CD4-positive, alpha-beta T cell treated with Interleukin-15 for 4 hours (primary cell): Measurements from ENCODE around the gene DACH1.

Experiments used
- DNase-seq: peaks from one replicate; pipeline ENCODE4 v3.0.0-alpha.2; 2020; ENCODE audit warnings: low spot score

DACH1 gene

DNA sequence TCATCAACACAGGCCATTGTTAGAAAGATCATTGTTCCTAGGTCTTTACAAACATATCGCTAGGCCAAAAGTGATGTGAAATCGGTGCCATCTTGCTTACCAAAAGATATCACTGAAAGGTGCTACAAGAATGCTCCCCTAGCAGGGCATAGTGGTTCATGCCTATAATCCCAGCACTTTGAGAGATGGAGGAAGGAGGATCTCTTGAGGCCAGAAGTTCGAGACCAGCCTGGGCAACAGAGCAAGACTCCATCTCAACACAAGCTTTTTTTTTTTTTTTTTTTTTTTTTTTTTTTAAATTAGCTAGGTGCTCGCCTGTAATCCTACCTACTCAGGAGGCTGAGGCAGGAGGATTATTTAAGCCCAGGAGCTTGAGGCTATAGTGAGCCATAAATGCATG is 92.1 kb downstream of the DACH1 start:
- no peak for DNase-seq

DNA sequence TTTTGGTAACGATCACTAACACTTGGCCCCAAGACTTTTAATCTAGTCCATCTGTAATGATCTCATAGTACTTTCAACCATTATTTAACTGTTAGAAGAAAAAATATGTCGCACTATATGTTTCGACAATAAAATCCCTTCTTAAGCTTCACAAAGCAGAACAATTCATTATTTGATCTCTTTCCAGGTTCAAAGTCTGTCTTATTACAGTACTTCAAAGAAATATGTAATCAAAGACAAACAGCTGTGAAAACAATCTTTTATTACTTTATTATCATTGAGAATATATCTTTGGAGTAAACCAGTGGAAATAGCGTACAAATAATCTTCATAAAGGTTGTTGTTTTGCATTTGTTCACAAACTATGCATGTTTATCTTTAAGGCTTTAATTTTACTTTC is 93.5 kb downstream of the DACH1 start:
- DNase-seq = no peak

DNA sequence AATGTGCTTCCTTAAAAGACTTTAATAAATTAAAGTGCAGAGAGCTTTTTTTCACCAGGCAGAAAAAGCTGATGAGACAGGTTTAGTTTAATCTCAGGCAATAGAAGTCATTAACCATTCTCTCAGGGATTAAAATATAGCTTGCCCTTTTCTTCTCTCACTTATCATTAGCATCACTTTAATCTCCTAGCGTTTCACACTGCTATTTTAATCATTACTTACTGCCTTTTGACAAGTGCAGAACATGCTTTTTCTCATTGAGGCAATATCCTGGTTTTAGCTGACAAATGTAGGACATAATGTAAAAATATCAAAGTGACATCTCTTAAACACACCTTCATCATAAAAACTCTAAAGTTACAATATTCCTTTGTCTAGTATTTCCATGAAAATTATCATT is 94.6 kb downstream of the DACH1 start:
- no peak for DNase-seq

DNA sequence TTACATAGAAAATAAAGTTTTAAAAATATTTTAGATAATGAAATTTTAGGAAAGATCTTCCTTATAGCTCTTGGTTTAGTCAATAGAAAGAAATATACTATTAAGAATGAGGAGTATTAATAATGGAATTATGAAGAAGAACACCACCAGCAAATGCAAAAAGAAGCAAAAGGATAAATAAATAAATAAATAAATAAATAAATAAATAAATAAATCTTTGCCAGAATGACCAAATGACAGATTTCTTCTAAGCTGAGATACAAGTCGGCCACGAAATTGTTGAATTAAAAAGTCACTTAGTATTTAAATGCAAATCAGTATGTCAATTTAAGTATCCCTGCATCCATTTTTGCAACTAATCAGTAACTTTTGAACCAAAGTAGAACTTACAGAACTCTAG is 95.9 kb downstream of the DACH1 start:
- DNase-seq = no peak

DNA sequence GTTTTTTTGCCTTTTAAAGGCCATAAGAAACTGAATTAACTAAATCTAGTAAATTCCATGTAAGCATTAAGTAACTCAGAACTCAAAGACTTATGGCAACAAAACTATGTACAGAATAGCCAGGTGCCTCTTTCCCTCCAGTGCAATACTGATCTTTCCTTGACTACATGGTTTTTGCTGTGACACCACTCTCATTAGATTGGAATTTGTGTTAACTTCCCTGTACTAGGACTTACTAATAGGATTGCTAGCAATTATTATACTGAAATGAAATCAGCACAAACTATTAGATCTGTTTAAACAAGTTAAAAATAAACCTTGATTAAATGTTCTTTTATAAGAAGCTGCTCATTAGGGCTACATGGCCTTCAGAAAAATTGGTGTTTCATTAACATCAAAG is 96.3 kb downstream of the DACH1 start:
- no peak for DNase-seq

DNA sequence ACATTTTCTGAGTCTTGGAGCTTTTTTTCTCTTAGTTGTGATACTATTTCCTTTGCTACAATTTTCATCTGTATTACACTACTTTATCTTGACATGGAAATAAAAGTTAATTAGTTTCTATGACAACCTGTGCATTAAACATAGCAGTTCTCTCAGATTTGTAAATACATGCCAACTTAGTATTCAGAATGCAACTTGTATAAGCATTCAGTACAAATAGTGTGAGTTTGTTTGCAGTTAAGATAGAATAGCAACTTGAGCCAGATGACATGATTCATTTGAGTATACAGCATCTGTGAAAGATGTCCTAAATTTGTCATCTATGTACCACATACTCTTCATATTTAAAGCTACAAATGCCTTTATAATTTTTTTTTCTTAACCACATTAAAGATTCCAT is 98.1 kb downstream of the DACH1 start:
- no peak for DNase-seq

DNA sequence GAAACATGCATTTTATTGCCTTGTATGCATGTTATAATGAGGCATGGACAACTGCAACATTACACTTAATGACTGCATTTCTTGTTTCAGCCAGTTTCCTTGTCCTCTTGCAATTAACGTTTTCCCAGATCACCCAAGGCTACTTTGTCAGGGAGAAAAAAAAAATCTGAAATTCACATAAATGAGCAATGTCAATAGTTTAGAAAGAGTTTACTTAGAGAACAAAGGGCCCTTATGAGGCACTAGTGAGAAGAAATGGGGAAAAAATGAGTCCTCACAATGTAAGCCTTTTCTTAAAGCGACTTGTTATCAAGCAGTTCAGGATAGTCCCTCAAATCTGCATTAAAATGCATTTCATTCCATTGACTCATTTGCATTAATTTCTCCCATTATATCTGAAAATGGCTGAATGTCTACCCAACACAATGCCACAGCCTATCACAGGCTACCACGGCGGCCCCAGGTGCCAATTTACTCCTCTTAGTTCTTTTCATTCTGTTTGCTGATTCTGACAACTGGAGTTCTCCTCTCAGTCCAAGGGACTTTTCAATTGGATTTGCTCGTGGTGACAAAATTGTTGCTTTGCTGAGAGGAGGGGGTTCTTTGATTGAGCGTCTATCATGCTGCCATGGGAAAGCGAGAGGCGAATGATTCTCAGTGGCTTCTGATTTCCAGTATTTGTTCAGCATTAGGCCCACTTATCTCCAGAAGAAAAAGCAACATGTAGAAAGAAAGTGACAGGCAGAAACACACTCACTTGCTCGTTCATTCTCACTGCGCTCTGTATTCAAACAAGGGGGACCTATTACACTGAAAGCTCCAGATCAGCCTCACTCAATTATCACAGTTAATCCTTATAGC is 107.1 kb downstream of the DACH1 start:
- DNase-seq = no peak

DNA sequence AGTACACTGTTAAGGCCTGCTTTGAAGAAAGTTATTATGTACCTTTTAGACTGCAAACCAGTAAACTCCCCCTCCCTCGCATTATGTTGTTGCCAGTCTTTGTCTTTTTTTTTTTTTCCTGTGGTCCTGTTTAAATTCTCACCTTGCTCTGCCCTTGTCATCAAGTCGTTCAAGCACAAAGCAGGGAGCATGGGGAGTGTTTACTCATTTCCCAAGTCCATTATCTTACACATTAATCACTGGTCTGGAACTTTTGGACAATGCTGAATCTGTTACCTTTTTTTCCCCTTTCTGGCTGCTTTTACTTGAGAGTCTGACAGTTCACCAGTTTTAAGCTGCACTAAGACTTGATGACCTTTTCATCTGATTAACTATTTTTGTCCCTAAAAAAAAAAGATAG is 108.2 kb downstream of the DACH1 start:
- no peak for DNase-seq

DNA sequence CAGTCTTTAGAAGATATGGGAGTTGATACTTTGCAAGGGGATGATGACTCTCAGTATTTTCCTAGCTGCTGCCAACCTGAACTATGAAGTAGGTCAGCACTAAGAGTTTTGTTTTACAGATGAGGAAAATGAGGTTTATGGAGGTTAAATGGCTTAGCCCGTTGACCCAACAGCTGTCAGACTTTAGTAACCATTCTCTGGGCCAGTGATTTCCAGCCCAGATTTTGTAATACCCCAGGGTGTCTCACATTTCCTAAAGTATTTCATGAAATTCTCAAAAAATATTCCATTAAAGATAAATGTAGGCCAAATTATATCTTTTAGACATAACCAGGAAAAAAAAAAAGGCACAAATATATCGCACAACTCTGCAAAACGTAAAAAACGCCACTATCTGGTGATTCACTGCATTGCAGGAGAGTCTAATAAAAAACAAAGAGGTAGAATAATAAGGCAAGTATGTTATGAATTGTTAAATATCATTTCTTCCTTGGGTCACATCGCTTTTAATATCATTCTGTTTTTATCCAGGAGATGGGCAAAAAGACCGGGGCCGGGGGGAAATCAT is 112.5 kb downstream of the DACH1 start:
- DNase-seq = no peak

DNA sequence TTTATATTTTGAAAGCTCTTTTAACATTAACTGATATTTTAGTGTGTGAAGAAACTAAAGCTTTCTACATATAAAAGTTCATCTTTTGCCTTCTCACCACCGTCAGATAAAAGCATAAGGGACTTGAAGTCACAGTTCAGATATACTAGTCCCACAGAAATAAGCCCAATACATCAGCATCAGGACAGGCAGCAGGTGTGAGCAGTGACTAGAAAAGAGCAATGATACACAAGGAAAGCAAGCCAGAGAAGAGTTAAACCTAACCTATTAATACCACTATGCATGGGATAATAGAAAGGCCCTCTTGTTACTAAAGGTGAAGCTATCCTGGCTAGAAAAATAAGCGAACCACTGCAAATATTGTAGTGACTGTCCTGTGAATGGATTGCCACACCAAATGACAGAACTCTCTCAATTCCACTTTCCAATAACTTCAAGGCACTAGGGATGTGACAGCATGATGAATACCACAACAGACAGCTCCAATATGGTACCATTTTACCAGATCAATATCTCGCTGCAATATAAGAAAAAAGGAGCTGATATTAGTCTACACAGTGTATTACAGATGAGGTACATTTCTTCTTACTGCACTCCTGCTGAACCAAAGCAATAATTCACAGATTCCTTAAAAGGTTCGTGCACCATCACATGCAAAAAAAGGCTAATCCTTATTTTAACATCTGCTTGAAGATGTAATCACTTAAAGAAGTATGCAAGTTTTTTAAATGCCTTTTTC is 114.1 kb downstream of the DACH1 start:
- no peak for DNase-seq

DNA sequence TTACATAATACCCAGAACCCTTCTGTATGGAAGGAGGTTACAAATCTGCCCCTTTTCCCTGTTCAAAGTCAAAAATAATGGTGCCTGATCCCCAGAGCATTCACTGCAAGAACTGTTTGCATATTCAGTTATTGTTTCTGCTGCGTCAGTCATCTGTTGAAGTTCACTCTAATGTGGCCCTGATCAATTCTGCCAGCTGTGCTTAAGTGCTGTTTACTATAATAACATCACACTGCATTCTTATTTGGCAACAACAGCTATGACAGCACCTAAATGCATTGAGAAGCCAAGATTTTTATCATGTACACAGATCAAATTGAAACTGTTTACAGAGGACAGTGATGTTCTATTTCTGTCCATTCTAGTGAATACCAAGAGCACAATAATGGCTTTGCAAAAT is 115.9 kb downstream of the DACH1 start:
- no peak for DNase-seq

DNA sequence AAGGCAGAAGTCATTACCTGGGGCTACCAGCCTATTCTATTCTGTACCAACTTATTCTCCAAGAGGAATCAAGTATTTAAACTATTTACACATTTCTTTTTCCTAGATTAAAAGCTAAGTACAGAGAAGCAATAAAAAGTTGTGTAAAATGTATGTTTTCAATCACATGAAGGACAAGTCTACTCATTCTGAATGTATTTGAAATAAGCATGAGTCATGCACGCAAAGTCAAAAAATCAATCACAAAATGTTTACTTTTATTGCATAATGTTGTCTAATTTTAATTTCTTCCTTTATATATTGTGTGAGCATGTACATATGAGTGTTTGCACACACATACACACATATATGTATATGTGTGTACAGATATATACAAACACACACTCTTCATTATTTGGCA is 136.7 kb downstream of the DACH1 start:
- no peak for DNase-seq

DNA sequence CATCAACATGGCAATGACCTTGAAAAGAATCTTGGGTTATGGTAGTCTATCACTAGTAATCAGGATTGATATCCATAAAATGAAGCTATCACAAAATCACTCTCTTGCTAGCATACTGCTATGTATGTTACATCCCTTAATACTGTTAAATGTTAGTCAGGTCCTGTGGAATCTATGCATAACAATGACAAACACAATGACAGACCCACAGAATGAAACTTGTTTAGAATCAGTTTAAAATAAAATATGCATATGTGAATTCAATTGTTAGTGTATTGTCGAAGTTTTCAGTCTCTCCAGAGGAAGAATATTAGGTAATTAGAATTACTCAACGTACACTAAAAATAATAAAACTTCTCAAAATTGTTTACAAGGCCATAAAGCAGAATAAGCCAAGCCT is 137.6 kb downstream of the DACH1 start:
- no peak for DNase-seq

DNA sequence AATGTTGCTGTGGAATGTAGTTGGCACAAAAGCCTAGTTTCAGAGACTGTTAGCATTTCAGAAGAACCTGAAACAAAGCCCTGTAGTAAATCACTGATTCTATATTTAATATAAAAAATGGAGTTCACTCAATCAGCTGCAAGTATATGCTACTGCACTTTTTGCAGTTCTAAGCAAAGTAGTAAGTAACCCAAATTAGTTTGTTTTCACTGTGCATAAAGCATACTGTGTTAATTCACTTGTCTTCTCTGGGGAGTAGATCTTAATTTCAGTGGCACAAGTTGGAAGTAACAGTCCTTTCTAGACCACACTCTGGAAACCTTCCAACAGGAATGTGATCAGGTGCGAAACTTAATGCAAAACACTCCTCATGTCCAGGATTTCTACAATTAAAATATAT is 139.3 kb downstream of the DACH1 start:
- DNase-seq = no peak

DNA sequence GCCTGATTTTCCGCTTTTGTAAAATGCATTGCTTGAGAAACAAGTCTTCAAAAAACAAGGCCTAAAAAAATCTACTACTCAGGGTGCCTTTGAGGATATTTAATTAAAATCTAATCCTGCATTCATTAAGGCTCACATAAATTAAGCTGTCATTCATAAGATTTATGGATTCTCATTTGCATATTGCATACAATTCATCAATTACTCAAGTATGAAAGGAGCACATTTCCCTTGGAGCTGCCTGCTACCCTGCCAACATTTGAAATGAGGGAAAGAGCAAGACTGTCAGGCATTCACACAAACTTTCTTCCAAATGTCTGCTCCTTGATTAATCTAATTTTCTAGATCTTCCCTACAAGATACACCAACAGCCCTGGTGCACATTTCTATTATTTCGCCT is 140.0 kb downstream of the DACH1 start:
- DNase-seq = no peak

DNA sequence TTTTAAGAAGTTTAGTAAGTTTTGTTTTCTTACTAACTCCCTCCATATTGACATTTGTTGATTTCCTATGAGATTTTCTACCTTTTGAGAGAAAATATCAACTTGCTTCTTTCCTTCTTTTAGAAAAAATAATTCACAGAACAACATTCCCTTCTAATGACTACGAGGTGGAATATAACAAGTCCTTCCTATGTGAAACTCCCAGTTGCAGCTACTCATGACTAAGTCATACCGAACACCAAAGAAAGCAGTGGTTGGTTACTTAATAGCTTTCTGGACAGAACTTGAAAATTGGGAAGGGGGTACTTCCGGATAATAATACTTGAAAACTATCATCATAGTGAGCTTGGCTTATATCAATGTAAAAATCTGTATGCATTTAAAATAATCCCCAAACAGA is 144.8 kb downstream of the DACH1 start:
- DNase-seq = no peak

DNA sequence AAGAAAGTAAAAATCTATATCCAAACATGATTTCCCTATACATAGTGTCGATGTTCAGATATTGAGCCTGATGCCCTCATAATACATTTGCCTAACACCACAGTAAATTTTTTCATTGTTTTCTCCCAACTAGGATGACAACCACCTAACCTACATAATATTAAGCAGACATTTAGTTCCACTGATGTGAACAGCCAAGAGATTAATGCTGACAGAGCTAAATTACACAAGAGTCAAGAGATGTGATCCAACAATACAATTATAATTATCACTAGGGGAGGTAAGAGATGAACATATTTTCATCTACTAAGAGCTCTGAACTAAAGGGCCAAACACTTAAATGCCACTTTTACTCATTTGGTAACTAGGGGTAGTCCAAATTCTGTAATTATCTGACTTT is 145.9 kb downstream of the DACH1 start:
- DNase-seq = no peak

DNA sequence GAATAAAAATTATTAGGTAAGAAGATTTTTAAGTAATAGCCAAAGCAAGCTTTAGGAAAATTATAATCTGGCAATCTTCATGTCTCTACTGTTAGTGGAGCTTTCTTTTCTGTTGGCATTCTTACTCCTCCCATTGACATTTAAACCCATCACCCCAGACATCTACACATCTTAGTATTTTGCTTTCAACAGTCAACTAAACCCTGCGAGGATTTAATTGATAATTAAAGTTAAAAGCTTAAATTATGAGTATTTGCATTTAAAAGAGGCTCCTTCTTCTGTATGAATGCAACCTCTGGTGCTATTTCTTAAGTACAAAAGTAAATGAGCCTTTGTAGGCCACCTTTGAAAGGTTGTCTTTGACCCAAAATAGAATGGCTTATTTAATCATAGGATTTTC is 148.1 kb downstream of the DACH1 start:
- no peak for DNase-seq

DNA sequence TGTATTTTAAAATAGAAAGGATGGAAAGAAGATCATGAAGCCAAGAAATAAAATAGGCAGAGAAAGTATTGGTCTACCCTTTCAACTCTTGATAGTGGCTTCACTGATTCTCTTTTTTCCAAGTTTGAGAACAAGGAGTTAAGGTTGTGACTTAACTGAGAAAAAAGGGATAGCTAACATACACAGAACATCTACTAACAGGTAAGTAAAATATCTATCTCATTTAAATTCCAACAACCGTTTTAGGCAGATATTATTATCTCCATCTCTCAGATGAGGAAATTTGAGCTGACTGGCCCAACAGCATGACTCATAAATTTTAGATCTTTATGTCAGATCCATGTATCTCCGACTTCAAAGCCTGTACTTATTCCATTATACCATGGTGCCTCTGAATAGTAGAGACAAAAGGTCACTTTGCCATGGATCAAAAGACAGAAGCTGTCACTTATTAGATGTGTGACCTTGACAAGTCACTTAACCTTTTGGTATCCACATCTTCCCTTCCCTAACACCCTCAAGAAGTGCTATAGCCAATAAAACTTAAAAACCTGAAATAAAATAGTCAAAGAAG is 152.1 kb downstream of the DACH1 start:
- DNase-seq = no peak

DNA sequence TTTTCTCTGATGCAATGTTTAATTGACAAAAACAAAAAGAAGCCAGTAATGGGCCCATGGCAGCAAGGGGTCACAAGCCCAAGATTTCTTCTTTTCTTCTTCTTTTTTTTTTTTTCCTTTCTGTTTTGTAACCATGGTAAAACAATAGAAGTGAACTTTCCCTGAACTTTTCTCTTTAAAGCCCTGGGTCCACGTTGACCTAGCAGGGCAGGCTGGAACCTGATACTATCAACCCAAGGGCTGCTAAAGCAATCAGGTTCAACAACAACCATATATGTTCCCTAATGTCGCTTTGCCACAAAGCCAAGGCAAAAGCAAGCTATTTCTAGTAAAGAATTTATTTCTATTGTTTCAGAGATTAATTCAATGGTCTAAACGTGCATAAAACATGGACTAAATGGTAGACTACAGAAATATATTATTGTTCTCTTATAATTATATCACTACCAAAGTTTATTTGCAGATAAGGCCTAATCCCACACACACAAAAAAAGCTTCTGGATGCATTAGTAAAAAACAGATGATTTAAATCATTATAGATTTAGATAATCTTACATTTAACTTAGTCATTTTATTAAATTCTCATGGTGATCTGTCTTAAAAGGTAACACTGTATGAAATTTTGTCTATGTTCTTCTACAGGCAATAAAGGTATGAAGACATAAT is 153.9 kb downstream of the DACH1 start:
- no peak for DNase-seq

DNA sequence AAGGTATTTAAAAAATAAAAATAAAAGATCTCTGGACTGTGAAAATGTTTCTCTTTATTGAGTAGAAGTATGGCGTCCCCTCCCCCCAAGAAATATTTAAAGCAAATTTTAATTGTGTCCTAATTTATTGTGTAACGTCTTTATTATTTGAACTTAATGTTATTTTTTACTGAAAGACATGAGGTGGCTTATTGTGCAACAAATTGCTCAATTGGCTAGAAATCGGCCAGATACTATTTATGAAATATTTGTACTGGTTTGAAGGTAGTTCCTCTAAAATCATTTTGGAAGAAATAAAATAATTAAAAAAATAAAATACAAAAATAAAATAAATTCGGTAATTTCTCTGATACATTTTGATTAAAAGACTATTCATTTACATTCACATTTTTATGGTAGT is 162.3 kb downstream of the DACH1 start:
- no peak for DNase-seq

DNA sequence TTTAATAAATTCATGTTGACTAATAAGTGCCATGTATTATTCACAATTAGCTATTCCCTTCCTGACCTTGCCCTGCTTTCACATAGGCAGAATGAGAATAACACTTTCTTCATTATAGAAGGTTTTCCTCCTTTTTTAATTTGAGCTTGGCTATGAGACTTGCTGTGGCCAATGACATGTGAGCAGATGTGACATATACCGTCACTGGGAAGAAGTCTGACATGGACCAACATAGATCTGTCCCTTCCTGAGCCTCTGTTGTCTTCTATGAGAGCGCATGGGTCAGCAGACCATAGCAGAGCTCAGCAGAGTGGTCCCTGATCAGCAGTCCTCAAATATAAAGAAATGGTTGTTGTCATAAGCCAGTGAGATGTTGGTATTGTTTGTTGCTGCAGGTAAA is 163.9 kb downstream of the DACH1 start:
- no peak for DNase-seq

DNA sequence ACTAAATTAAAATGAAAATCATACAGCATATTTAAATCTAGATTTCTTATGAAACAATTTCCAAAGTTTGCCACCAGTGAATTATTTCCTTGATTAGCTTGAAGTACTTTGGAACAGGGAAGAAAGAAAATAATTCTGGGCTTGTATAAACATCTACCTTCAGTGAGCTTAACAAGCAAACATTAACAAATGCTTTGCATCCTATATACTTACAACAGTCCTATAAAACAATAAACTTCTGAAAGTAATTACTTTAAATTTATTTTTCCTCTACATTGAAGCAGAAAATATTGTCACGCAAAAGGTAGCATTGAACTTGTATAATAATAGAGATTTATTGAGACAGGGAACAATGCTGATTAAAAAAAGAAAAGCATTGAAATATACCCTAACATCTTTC is 164.8 kb downstream of the DACH1 start:
- DNase-seq = no peak
